H1 (cell line): Measurements from ENCODE around the gene MICU1. TPM values are rescaled to one million over a fixed set of nuclear protein-coding genes. Genes with fewer than 3 reads are reported as not detected.

ENCODE experiments used
- CTCF ChIA-PET: fragments of 300-600 bp; sonication (Branson Sonifier 250); formaldehyde crosslinking; loops from one replicate; lab custom pipeline; 2021; ENCODE audit not compliant: partially characterized antibody; lab: Charles Lee
- POLR2A ChIA-PET: fragments of 300-600 bp; sonication (Branson Sonifier 250); formaldehyde crosslinking; loops from one replicate; lab custom pipeline; 2021; ENCODE audit warnings: inconsistent platforms; ENCODE audit not compliant: partially characterized antibody; lab: Charles Lee
- DNase-seq, 2 experiments: peaks; one replicate each; pipeline versions ENCODE4 v3.0.0 to v3.0.0-alpha.2; 2010 to 2022; ENCODE audit warnings: low spot score in 2 of 2, low read depth in 1 of 2, mixed read lengths in 1 of 2
- FAIRE-seq: peaks from 2 replicates; lab custom pipeline; 2011; peaks lifted over from hg19 to GRCh38; lab: Jason Lieb, UNC
- H2AFZ ChIP-seq: 2 replicates; pipeline ENCODE4 v1.8.1; 2012; ENCODE audit warnings: low read length, inconsistent platforms
- H2AK5ac ChIP-seq: 2 replicates; pipeline ENCODE4 v1.6.1; 2013; ENCODE audit warnings: low read depth, low read length
- H2BK120ac ChIP-seq: replicated peaks from 2 replicates; pipeline ENCODE3; 2013; ENCODE audit warnings: low read depth, low read length, inconsistent platforms
- H2BK12ac ChIP-seq: 2 replicates; pipeline ENCODE4 v1.6.1; 2013; ENCODE audit warnings: low read depth, low read length
- H2BK15ac ChIP-seq: 2 replicates; pipeline ENCODE4 v1.6.1; 2013; ENCODE audit warnings: low read length
- H2BK20ac ChIP-seq: 2 replicates; pipeline ENCODE4 v1.6.1; 2013; ENCODE audit warnings: low read length
- H2BK5ac ChIP-seq: 2 replicates; pipeline ENCODE4 v1.6.1; 2013; ENCODE audit warnings: low read depth, low read length
- H3K14ac ChIP-seq: 2 replicates; pipeline ENCODE4 v1.6.1; 2013; ENCODE audit warnings: inconsistent platforms; ENCODE audit not compliant: insufficient read length
- H3K18ac ChIP-seq: 2 replicates; pipeline ENCODE4 v1.6.1; 2013; ENCODE audit warnings: low read length; ENCODE audit errors: extremely low read depth
- H3K23ac ChIP-seq: 2 replicates; pipeline ENCODE4 v1.6.1; 2013; ENCODE audit warnings: inconsistent platforms; ENCODE audit not compliant: insufficient read length
- H3K23me2 ChIP-seq: 2 replicates; pipeline ENCODE4 v1.6.1; 2013; ENCODE audit warnings: low read depth, low read length
- H3K27ac ChIP-seq: 2 replicates; pipeline ENCODE4 v1.6.1; 2011; ENCODE audit warnings: low read depth, low read length, inconsistent platforms
- H3K27me3 ChIP-seq, 4 experiments: replicated peaks in 1 of 4; 1 replicate in 1 of 4; 2 replicates in 3 of 4; pipeline versions ENCODE4 v1.6.1 to v1.8.1; 2011 to 2013; ENCODE audit warnings: low read length in 3 of 4, mild to moderate bottlenecking in 3 of 4, inconsistent platforms in 2 of 4, mixed read lengths in 2 of 4, moderate library complexity in 1 of 4; ENCODE audit not compliant: control insufficient read depth in 3 of 4, insufficient read depth in 3 of 4; ENCODE audit errors: extremely low read depth in 1 of 4
- H3K36me3 ChIP-seq, 4 experiments: 2 replicates each; pipeline versions ENCODE4 v1.6.1 to v1.8.1; 2011 to 2013; ENCODE audit warnings: mild to moderate bottlenecking in 4 of 4, low read length in 3 of 4, moderate library complexity in 2 of 4, control low read depth in 1 of 4, inconsistent platforms in 1 of 4; ENCODE audit not compliant: insufficient read depth in 4 of 4, control insufficient read depth in 2 of 4
- H3K4ac ChIP-seq: replicated peaks from 2 replicates; pipeline ENCODE3; 2013; ENCODE audit warnings: low read length, low read depth, mixed read lengths, inconsistent platforms; ENCODE audit not compliant: insufficient read length
- H3K4me1 ChIP-seq, 4 experiments: replicated peaks in 1 of 4; 1 replicate in 1 of 4; 2 replicates in 3 of 4; pipeline versions ENCODE4 v1.6.1 to v1.8.1; 2011 to 2013; ENCODE audit warnings: low read length in 3 of 4, inconsistent platforms in 2 of 4, mixed read lengths in 1 of 4; ENCODE audit not compliant: insufficient read depth in 4 of 4, control insufficient read depth in 3 of 4
- H3K4me2 ChIP-seq, 2 experiments: 2 replicates each; pipeline versions ENCODE4 v1.6.1 to v1.8.1; 2011 to 2013; ENCODE audit warnings: low read depth in 2 of 2, low read length in 2 of 2, control low read depth in 1 of 2, inconsistent platforms in 1 of 2, mild to moderate bottlenecking in 1 of 2; ENCODE audit not compliant: insufficient read depth in 1 of 2
- H3K4me3 ChIP-seq, 4 experiments: fragments of 200-600, 300-600 bp in 1 of 4; sonication (generic), shearing (Covaris generic), sonication (Bioruptor Twin) in 1 of 4; 2 replicates each; pipeline versions ENCODE4 v1.5.1 to v1.8.1; 2011 to 2016; ENCODE audit warnings: low read length in 4 of 4, low read depth in 3 of 4, control low read depth in 2 of 4, inconsistent platforms in 2 of 4, mild to moderate bottlenecking in 2 of 4, mixed read lengths in 1 of 4, moderate library complexity in 1 of 4; ENCODE audit not compliant: insufficient read depth in 2 of 4; ENCODE audit errors: extremely low read depth in 1 of 4
- H3K56ac ChIP-seq: replicated peaks from 2 replicates; pipeline ENCODE3; 2013; ENCODE audit warnings: low read depth, mild to moderate bottlenecking, mixed read lengths, low read length, inconsistent platforms; ENCODE audit not compliant: insufficient read length
- H3K79me1 ChIP-seq: 2 replicates; pipeline ENCODE4 v1.6.1; 2013; ENCODE audit warnings: low read depth, low read length, control low read depth
- H3K79me2 ChIP-seq, 2 experiments: 2 replicates each; pipeline versions ENCODE4 v1.6.1 to v1.8.1; 2012 to 2013; ENCODE audit warnings: low read length in 2 of 2, mild to moderate bottlenecking in 2 of 2, inconsistent platforms in 1 of 2; ENCODE audit not compliant: insufficient read depth in 2 of 2, control insufficient read depth in 1 of 2
- H3K9ac ChIP-seq, 4 experiments: replicated peaks in 1 of 4; 1 replicate in 1 of 4; 2 replicates in 3 of 4; pipeline versions ENCODE4 v1.6.1 to v1.8.1; 2011 to 2013; ENCODE audit warnings: low read depth in 3 of 4, low read length in 3 of 4, control low read depth in 2 of 4, mild to moderate bottlenecking in 2 of 4, moderate library complexity in 2 of 4, inconsistent platforms in 1 of 4; ENCODE audit errors: extremely low read depth in 1 of 4
- H3K9me3 ChIP-seq, 2 experiments: 2 replicates each; pipeline versions ENCODE4 v1.6.1 to v1.8.1; 2012 to 2013; ENCODE audit warnings: mild to moderate bottlenecking in 2 of 2, moderate library complexity in 2 of 2, control low read depth in 1 of 2, inconsistent platforms in 1 of 2, low read depth in 1 of 2, low read length in 1 of 2, mixed read lengths in 1 of 2; ENCODE audit not compliant: insufficient read depth in 2 of 2
- H4K20me1 ChIP-seq, 2 experiments: replicated peaks in 1 of 2; 2 replicates each; pipeline versions ENCODE3 to v1.8.1; 2011 to 2013; ENCODE audit warnings: inconsistent platforms in 2 of 2, low read length in 2 of 2, mild to moderate bottlenecking in 1 of 2; ENCODE audit not compliant: insufficient read depth in 2 of 2, control insufficient read depth in 1 of 2
- H4K5ac ChIP-seq: 2 replicates; pipeline ENCODE4 v1.6.1; 2013; ENCODE audit warnings: low read length, low read depth, mixed read lengths, inconsistent platforms; ENCODE audit not compliant: insufficient read length
- H4K8ac ChIP-seq: 2 replicates; pipeline ENCODE4 v1.8.0; 2013; ENCODE audit warnings: mild to moderate bottlenecking, moderate library complexity, low read length, inconsistent platforms; ENCODE audit not compliant: insufficient read depth; ENCODE audit errors: extremely low read depth
- H4K91ac ChIP-seq: replicated peaks from 2 replicates; pipeline ENCODE3; 2013; ENCODE audit warnings: low read length, mixed read lengths, inconsistent platforms; ENCODE audit not compliant: insufficient read length
- CTBP2 ChIP-seq: IDR thresholded peaks from 2 replicates; pipeline ENCODE4 v1.7.0; 2011; ENCODE audit warnings: borderline replicate concordance, mild to moderate bottlenecking, moderate library complexity, mixed read lengths, low read length; ENCODE audit not compliant: insufficient read depth, insufficient read length
- JUN ChIP-seq: IDR thresholded peaks from 2 replicates; pipeline ENCODE4 v1.6.1; 2011; ENCODE audit warnings: low read depth, mild to moderate bottlenecking, improper control_type of control experiment, low read length
- SRF ChIP-seq: IDR thresholded peaks from 2 replicates; pipeline ENCODE4 v1.6.1; 2011; ENCODE audit warnings: mild to moderate bottlenecking, low read depth, low read length, moderate library complexity
- TCF12 ChIP-seq: IDR thresholded peaks from 2 replicates; pipeline ENCODE4 v1.6.1; 2011; ENCODE audit warnings: low read depth, mild to moderate bottlenecking, low read length
- polyA plus RNA-seq, 7 experiments: library from polyadenylated mRNA; depleted of rRNA in 3 of 7; stranded (reverse) in 5 of 7; unstranded in 2 of 7; fragments of >200 nt in 5 of 7; fragments of 200-250 nt in 2 of 7; gene quantifications; 1 replicate in 5 of 7; 2 replicates in 1 of 7; 4 replicates in 1 of 7; pipeline versions ENCODE4 v1.2.1 to v1.2.3, GENCODE V29; 2011 to 2013; ENCODE audit warnings: missing spikeins in 2 of 7, mixed read lengths in 2 of 7
- total RNA-seq: library from RNA; stranded (reverse); fragmentation: NEBNext Ultra II Directional; extraction: Animal tissue kit (Norgen Biotek cat#: 25700); gene quantifications from 2 replicates; pipeline ENCODE4 v1.2.1, GENCODE V29; 2021

Gene MICU1
- total and polyA plus RNA-seq, 2 of the 8 experiments (the other 6 are each of a cell fraction or from before 2014, with no cell fraction given) = 18.0 to 36.7 TPM

DNA sequence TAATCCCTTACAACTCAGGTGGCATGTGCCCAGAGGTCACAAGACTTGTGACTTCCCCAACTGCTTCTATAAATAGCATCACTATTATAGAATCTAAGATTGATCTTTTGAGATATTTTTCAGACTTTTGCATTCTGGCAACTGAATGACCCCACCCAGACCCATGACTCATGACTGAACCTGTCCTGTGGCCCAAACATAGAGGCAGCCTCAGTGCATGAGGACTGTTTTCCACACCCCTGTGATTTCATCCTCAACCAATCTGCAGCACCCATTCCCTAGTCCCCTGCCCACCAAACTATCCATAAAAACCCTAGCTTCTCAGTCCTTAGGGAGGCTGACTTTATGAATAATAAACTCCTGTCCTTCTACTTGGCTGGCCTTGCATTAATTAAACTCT is 84.5 kb downstream of the MICU1 start:
- no peak overlapping the region for H2BK20ac ChIP-seq
- no peaks in the 10 kb centered on the region for H3K23me2 ChIP-seq
- DNase-seq = no peak
- no peak overlapping the region for H3K4me2 ChIP-seq
- H4K20me1 ChIP-seq = no peaks in the 10 kb centered on the region
- no peak overlapping the region for H2BK5ac ChIP-seq
- H3K18ac ChIP-seq = no peak overlapping the region
- no peak overlapping the region for H3K27ac ChIP-seq
- no peak overlapping the region for H3K4me3 ChIP-seq
- no peak overlapping the region for H2BK12ac ChIP-seq
- no peak overlapping the region for H2BK15ac ChIP-seq
- H4K91ac ChIP-seq = no peak overlapping the region
- H3K79me1 ChIP-seq = no peaks in the 10 kb centered on the region
- no peak overlapping the region for H4K8ac ChIP-seq
- H3K4me1 ChIP-seq = peaks cover 0 to 4% (median 0%) of the 10 kb centered on the region in 4 experiments; a peak in 2 of 7 replicates
- TF ChIP-seq CTBP2 (no peak), SRF (no peak), JUN (no peak), TCF12 (no peak)
- TF ChIP-seq, all 59 proteins: peak for 0
- H3K14ac ChIP-seq = no peak overlapping the region
- no peak overlapping the region for H2BK120ac ChIP-seq
- no peak overlapping the region for H3K9ac ChIP-seq
- no peak overlapping the region for H3K23ac ChIP-seq
- no peak overlapping the region for H3K4ac ChIP-seq
- peaks cover 12 to 15% of the 10 kb centered on the region in 2 experiments for H3K9me3 ChIP-seq
- H3K56ac ChIP-seq = no peak overlapping the region
- no peak overlapping the region for H2AK5ac ChIP-seq
- no peak overlapping the region for H4K5ac ChIP-seq
- H3K27me3 ChIP-seq = no peaks in the 10 kb centered on the region
- no peak overlapping the region for H2AFZ ChIP-seq
- CTCF ChIA-PET = interaction anchor here (0.7 kb wide), 1 partner anchor 241 kb away, joined by 3 read pairs; no protein-coding TSS in a partner anchor
- no peaks in the 10 kb centered on the region for H3K79me2 ChIP-seq
- no peak for FAIRE-seq
- H3K36me3 ChIP-seq = peaks cover 0 to 17% (median 5%) of the 10 kb centered on the region in 4 experiments; a peak in 5 of 8 replicates
- POLR2A ChIA-PET = no interaction called here
